IMR-90 (cell line): Measurements from ENCODE around the gene CBFA2T3. TPM values are rescaled to one million over a fixed set of nuclear protein-coding genes. Genes with fewer than 3 reads are reported as not detected.

ENCODE experiments used
- ATAC-seq: fragments of 200-7000 bp; cut with Tn5 transposase; 2 replicates; pipeline ENCODE4 v1.9.1; 2020; ENCODE audit warnings: low read depth, mild to moderate bottlenecking, moderate library complexity
- BruUV-seq: library from RNA; stranded (reverse); fragments of 400-500 nt; replicated peaks from 2 replicates; lab custom pipeline; 2021; lab: Mats Ljungman, UMichigan
- CTCF ChIA-PET: fragments of 300-600 bp; formaldehyde crosslinking; extraction: SDS; loops from one replicate; lab custom pipeline; 2021; ENCODE audit warnings: antibody characterized with exemption; lab: Yijun Ruan, JAX
- POLR2A ChIA-PET: fragments of 300-600 bp; sonication (Branson Sonifier 250); formaldehyde crosslinking; loops from one replicate; lab custom pipeline; 2022; ENCODE audit warnings: antibody characterized with exemption; ENCODE audit not compliant: unreplicated experiment; lab: Charles Lee
- DNase-seq: peaks from one replicate; pipeline ENCODE4 v3.0.0; 2013
- H2AFZ ChIP-seq: replicated peaks from 2 replicates; pipeline ENCODE3; 2013; ENCODE audit warnings: low read length, mild to moderate bottlenecking; ENCODE audit not compliant: poor library complexity
- H2AK5ac ChIP-seq: 2 replicates; pipeline ENCODE4 v1.6.1; 2013; ENCODE audit warnings: low read depth, low read length, inconsistent platforms
- H2AK9ac ChIP-seq: replicated peaks from 2 replicates; pipeline ENCODE3; 2013; ENCODE audit warnings: mild to moderate bottlenecking, low read depth, low read length, moderate library complexity; ENCODE audit not compliant: poor library complexity
- H2BK120ac ChIP-seq: 2 replicates; pipeline ENCODE4 v1.6.1; 2013; ENCODE audit warnings: low read depth, low read length, inconsistent platforms
- H2BK15ac ChIP-seq: 3 replicates; pipeline ENCODE4 v1.6.1; 2013; ENCODE audit warnings: low read depth, low read length, inconsistent platforms
- H2BK20ac ChIP-seq: 2 replicates; pipeline ENCODE4 v1.6.1; 2013; ENCODE audit warnings: low read depth, mild to moderate bottlenecking, inconsistent platforms, low read length, moderate library complexity
- H2BK5ac ChIP-seq: 2 replicates; pipeline ENCODE4 v1.6.1; 2013; ENCODE audit warnings: mild to moderate bottlenecking, low read depth, low read length, inconsistent platforms; ENCODE audit not compliant: poor library complexity, severe bottlenecking
- H3K14ac ChIP-seq: replicated peaks from 2 replicates; pipeline ENCODE4 v1.6.1; 2013; ENCODE audit warnings: low read depth, low read length, inconsistent platforms
- H3K18ac ChIP-seq: 2 replicates; pipeline ENCODE4 v1.6.1; 2013; ENCODE audit warnings: low read depth, low read length, control low read depth
- H3K23ac ChIP-seq: 2 replicates; pipeline ENCODE4 v1.6.1; 2013; ENCODE audit warnings: low read depth, low read length, inconsistent platforms
- H3K27ac ChIP-seq: 2 replicates; pipeline ENCODE4 v1.5.1; 2013; ENCODE audit warnings: mild to moderate bottlenecking, control low read depth, low read length; ENCODE audit not compliant: insufficient read depth
- H3K27me3 ChIP-seq: 2 replicates; pipeline ENCODE4 v1.6.1; 2013; ENCODE audit warnings: low read length; ENCODE audit not compliant: control insufficient read depth, insufficient read depth
- H3K36me3 ChIP-seq: 2 replicates; pipeline ENCODE4 v1.6.1; 2013; ENCODE audit warnings: low read length, mixed read lengths; ENCODE audit not compliant: control insufficient read depth, insufficient read depth
- H3K4ac ChIP-seq: 2 replicates; pipeline ENCODE4 v1.6.1; 2013; ENCODE audit warnings: low read depth, low read length, inconsistent platforms
- H3K4me1 ChIP-seq: 2 replicates; pipeline ENCODE4 v1.6.1; 2013; ENCODE audit warnings: low read length, mixed read lengths; ENCODE audit not compliant: control insufficient read depth, insufficient read depth
- H3K4me2 ChIP-seq: 2 replicates; pipeline ENCODE4 v1.6.1; 2013; ENCODE audit warnings: low read depth, mild to moderate bottlenecking, control low read depth, low read length, moderate library complexity
- H3K4me3 ChIP-seq: 2 replicates; pipeline ENCODE4 v1.5.1; 2013; ENCODE audit warnings: low read depth, mild to moderate bottlenecking, control low read depth, low read length, moderate library complexity; ENCODE audit not compliant: insufficient read depth
- H3K56ac ChIP-seq: 2 replicates; pipeline ENCODE4 v1.6.1; 2013; ENCODE audit warnings: low read length, inconsistent platforms; ENCODE audit not compliant: insufficient read depth; ENCODE audit errors: extremely low read depth
- H3K79me1 ChIP-seq, 2 experiments: 2 replicates each; pipeline ENCODE4 v1.6.1; 2013; ENCODE audit warnings: low read length in 2 of 2, inconsistent platforms in 1 of 2, low read depth in 1 of 2
- H3K9ac ChIP-seq: 2 replicates; pipeline ENCODE4 v1.6.1; 2013; ENCODE audit warnings: low read depth, low read length, control low read depth
- H3K9me1 ChIP-seq: 2 replicates; pipeline ENCODE4 v1.6.1; 2013; ENCODE audit warnings: low read length, inconsistent platforms; ENCODE audit not compliant: insufficient read depth
- H3K9me3 ChIP-seq: 2 replicates; pipeline ENCODE4 v1.6.1; 2013; ENCODE audit warnings: low read length; ENCODE audit not compliant: control insufficient read depth, insufficient read depth
- H4K20me1 ChIP-seq: 2 replicates; pipeline ENCODE4 v1.6.1; 2013; ENCODE audit warnings: low read length, inconsistent platforms; ENCODE audit not compliant: insufficient read depth
- H4K5ac ChIP-seq: 2 replicates; pipeline ENCODE4 v1.6.1; 2013; ENCODE audit warnings: mild to moderate bottlenecking, low read depth, low read length, control low read depth
- H4K8ac ChIP-seq, 2 experiments: 2 replicates each; pipeline ENCODE4 v1.6.1; 2013; ENCODE audit warnings: low read depth in 2 of 2, low read length in 2 of 2, control low read depth in 1 of 2, inconsistent platforms in 1 of 2
- H4K91ac ChIP-seq: 2 replicates; pipeline ENCODE4 v1.6.1; 2013; ENCODE audit warnings: low read depth, low read length, inconsistent platforms; ENCODE audit not compliant: insufficient read depth
- CEBPB ChIP-seq: IDR thresholded peaks from 2 replicates; pipeline ENCODE4 v1.6.1; 2012; ENCODE audit warnings: low read depth, low read length, improper control_type of control experiment
- CHD1 ChIP-seq: IDR thresholded peaks from 2 replicates; pipeline ENCODE4 v1.6.1; 2012; ENCODE audit warnings: low read depth, low read length, improper control_type of control experiment
- ELK1 ChIP-seq: fragments of 150-350 bp; IDR thresholded peaks from 2 replicates; pipeline ENCODE4 v1.6.1; 2016; ENCODE audit warnings: low read depth, mild to moderate bottlenecking, low read length, moderate library complexity, borderline replicate concordance
- FOS ChIP-seq: fragments of 150-350 bp; IDR thresholded peaks from 2 replicates; pipeline ENCODE4 v1.6.1; 2016; ENCODE audit warnings: low read depth, low read length
- MAFK ChIP-seq: IDR thresholded peaks from 2 replicates; pipeline ENCODE4 v1.6.1; 2012; ENCODE audit warnings: low read depth, low read length, improper control_type of control experiment
- MAZ ChIP-seq: IDR thresholded peaks from 2 replicates; pipeline ENCODE4 v1.6.1; 2012; ENCODE audit warnings: low read depth, mild to moderate bottlenecking, low read length, improper control_type of control experiment, moderate library complexity, borderline replicate concordance
- MXI1 ChIP-seq: IDR thresholded peaks from 2 replicates; pipeline ENCODE4 v1.6.1; 2012; ENCODE audit warnings: low read depth, mild to moderate bottlenecking, low read length, moderate library complexity, borderline replicate concordance
- NFE2L2 ChIP-seq: fragments of 150-350 bp; IDR thresholded peaks from 2 replicates; pipeline ENCODE4 v1.6.1; 2016; ENCODE audit warnings: low read depth, mild to moderate bottlenecking, low read length
- POLR2A ChIP-seq: IDR thresholded peaks from 2 replicates; pipeline ENCODE4 v1.6.1; 2012; ENCODE audit warnings: mild to moderate bottlenecking, low read depth, low read length
- RAD21 ChIP-seq: IDR thresholded peaks from 2 replicates; pipeline ENCODE4 v1.6.1; 2012; ENCODE audit warnings: low read length, improper control_type of control experiment
- RCOR1 ChIP-seq: IDR thresholded peaks from 2 replicates; pipeline ENCODE4 v1.6.1; 2012; ENCODE audit warnings: mild to moderate bottlenecking, low read length, improper control_type of control experiment; ENCODE audit not compliant: insufficient replicate concordance
- RFX5 ChIP-seq: IDR thresholded peaks from 2 replicates; pipeline ENCODE4 v1.8.0; 2012; ENCODE audit warnings: low read depth, mild to moderate bottlenecking, low read length, moderate library complexity
- SMC3 ChIP-seq: fragments of 150-350 bp; IDR thresholded peaks from 2 replicates; pipeline ENCODE4 v1.6.1; 2016; ENCODE audit warnings: low read depth, mild to moderate bottlenecking, antibody characterized with exemption, low read length, moderate library complexity
- WGBS, 2 experiments: methylation state at CpG; one replicate each; pipeline versions ENCODE4 v1.1.5 to v1.1.7; 2013; ENCODE audit warnings: missing lambda C conversion rate in 2 of 2; ENCODE audit not compliant: insufficient read length in 1 of 2; ENCODE audit errors: extremely low coverage in 2 of 2; 5-methylcytosine and 5-hydroxymethylcytosine counted together
- dilution Hi-C: fragments of 300-500 bp; cut with HindIII; formaldehyde crosslinking; loops from one replicate; pipeline ENCODE4 v1.14.3; 2018; ENCODE audit warnings: low sequenced_read_pairs; ENCODE audit not compliant: unreplicated experiment
- in situ Hi-C: fragments of 300-500 bp; cut with MboI; formaldehyde crosslinking; loops from 3 replicates; pipeline ENCODE4 v1.14.3; 2019; ENCODE audit warnings: low sequenced_read_pairs, inconsistent platforms, mixed read lengths
- intact Hi-C: fragments of 100-400 bp; cut with micrococcal nuclease; formaldehyde crosslinking; loops from 2 replicates; pipeline ENCODE4 v1.10.0; 2022
- polyA plus RNA-seq, 3 experiments: library from polyadenylated mRNA; depleted of rRNA; stranded (reverse); fragments of >200 nt; gene quantifications; 2 replicates each; pipeline ENCODE4 v1.2.3, GENCODE V29; 2012; ENCODE audit warnings: low replicate concordance in 1 of 3
- total RNA-seq: library from RNA; depleted of rRNA; stranded (reverse); fragments of >200 nt; gene quantifications from 2 replicates; pipeline ENCODE4 v1.2.3, GENCODE V29; 2012

CBFA2T3 gene
- total and polyA plus RNA-seq, 2 of the 4 experiments (the other 2 are of a cell fraction): not detected

DNA sequence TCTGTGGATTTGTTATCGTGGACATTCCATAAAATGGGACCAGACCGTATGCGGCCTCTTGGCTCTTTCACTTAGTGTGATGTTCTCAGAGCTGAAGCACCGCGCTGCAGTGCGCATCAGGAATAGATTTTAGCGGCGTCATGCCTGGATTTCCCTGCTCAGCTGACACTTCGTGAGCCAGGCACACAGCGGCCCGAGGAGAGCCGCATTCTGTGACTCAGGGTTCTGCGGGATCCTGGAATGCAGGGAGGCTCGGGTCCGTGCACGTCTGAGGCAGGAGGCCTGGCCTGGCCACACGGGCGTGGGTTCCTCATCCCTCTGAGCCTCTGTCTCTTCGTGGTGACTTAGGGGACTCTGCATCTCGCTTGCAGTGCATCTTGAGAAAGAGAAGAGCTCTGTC is 13.4 kb downstream of the CBFA2T3 start:
- TF ChIP-seq RFX5: no peak
- no peak for TF ChIP-seq MXI1
- no peak for TF ChIP-seq RCOR1
- no peak for TF ChIP-seq CEBPB
- no peak for TF ChIP-seq SMC3
- TF ChIP-seq FOS: no peak
- TF ChIP-seq CHD1: no peak
- TF ChIP-seq RAD21: no peak
- TF ChIP-seq MAZ: no peak
- TF ChIP-seq ELK1: no peak
- no peak for TF ChIP-seq MAFK
- no peak for TF ChIP-seq NFE2L2
- no peak for TF ChIP-seq POLR2A
- H3K9ac ChIP-seq: no peak overlapping the region
- no peak overlapping the region for H4K5ac ChIP-seq
- no peak overlapping the region for H3K27ac ChIP-seq
- no peak overlapping the region for H3K14ac ChIP-seq
- no peak overlapping the region for H3K23ac ChIP-seq
- H2BK120ac ChIP-seq: no peak overlapping the region
- H4K20me1 ChIP-seq: no peaks in the 10 kb centered on the region
- H3K79me1 ChIP-seq: no peaks in the 10 kb centered on the region
- H3K27me3 ChIP-seq: peaks cover 49% of the 10 kb centered on the region
- dilution Hi-C loops (no loop called here), in situ Hi-C loops (no loop called here), intact Hi-C loops (no loop called here)
- H2AK5ac ChIP-seq: no peak overlapping the region
- ChIA-PET CTCF (no interaction called here), POLR2A (no interaction called here)
- ATAC-seq (no peak), DNase-seq (no peak)
- no peak overlapping the region for H2AFZ ChIP-seq
- no peak overlapping the region for H4K91ac ChIP-seq
- H2AK9ac ChIP-seq: no peak overlapping the region
- WGBS, 2 experiments: 75% methylated on average over 12 of the region's 20 CpGs; no CpG with 5 or more reads in 1 of the 2 experiments
- no peaks in the 10 kb centered on the region for H3K4me1 ChIP-seq
- H3K4ac ChIP-seq: no peak overlapping the region
- no peak overlapping the region for H3K4me2 ChIP-seq
- H3K18ac ChIP-seq: no peak overlapping the region
- no TSS peak for BruUV-seq
- H2BK15ac ChIP-seq: no peak overlapping the region
- no peaks in the 10 kb centered on the region for H3K9me3 ChIP-seq
- no peak overlapping the region for H3K4me3 ChIP-seq
- H3K9me1 ChIP-seq: no peaks in the 10 kb centered on the region
- no peak overlapping the region for H4K8ac ChIP-seq
- no peak overlapping the region for H2BK5ac ChIP-seq
- no peaks in the 10 kb centered on the region for H3K36me3 ChIP-seq
- H3K56ac ChIP-seq: no peak overlapping the region
- no peak overlapping the region for H2BK20ac ChIP-seq
